ACC112 (cell line): ENCODE results near the gene PCDHA10.
"Not testable (repeated sequence)": the region's sequence is repeated elsewhere in the genome, so short reads cannot be mapped to it uniquely, and the experiment has no call there.

ENCODE experiments used
- H2AFZ ChIP-seq: fragments of 200-600 bp; sonication (generic); one replicate; pipeline ENCODE4 v1.6.0; 2017; ENCODE audit warnings: antibody characterized with exemption, low read length; ENCODE audit not compliant: unreplicated experiment
- H3K27ac ChIP-seq: fragments of 200-600 bp; sonication (generic); 2 replicates; pipeline ENCODE4 v1.5.1; 2014; ENCODE audit warnings: low read depth, mild to moderate bottlenecking, antibody characterized with exemption, low read length, moderate library complexity
- H3K27me3 ChIP-seq: fragments of 200-600 bp; sonication (generic); 2 replicates; pipeline ENCODE4 v1.6.1; 2014; ENCODE audit warnings: mild to moderate bottlenecking, antibody characterized with exemption, low read length, moderate library complexity, mixed read lengths; ENCODE audit not compliant: insufficient read depth
- H3K36me3 ChIP-seq: fragments of 200-600 bp; sonication (generic); 2 replicates; pipeline ENCODE4 v1.6.1; 2016; ENCODE audit warnings: mild to moderate bottlenecking, antibody characterized with exemption, low read length, moderate library complexity, mixed read lengths; ENCODE audit not compliant: insufficient read depth
- H3K4me1 ChIP-seq: fragments of 200-600 bp; sonication (generic); one replicate; pipeline ENCODE4 v1.6.1; 2016; ENCODE audit warnings: low read length, mixed read lengths; ENCODE audit not compliant: insufficient read depth, unreplicated experiment, control insufficient read depth
- H3K4me3 ChIP-seq: fragments of 200-600 bp; sonication (generic); 2 replicates; pipeline ENCODE4 v1.5.1; 2014; ENCODE audit warnings: mild to moderate bottlenecking, low read depth, low read length
- H3K79me2 ChIP-seq: fragments of 200-600 bp; sonication (generic); one replicate; pipeline ENCODE4 v1.6.0; 2016; ENCODE audit warnings: low read length; ENCODE audit not compliant: control insufficient read depth, unreplicated experiment, insufficient read depth

Gene PCDHA10

DNA sequence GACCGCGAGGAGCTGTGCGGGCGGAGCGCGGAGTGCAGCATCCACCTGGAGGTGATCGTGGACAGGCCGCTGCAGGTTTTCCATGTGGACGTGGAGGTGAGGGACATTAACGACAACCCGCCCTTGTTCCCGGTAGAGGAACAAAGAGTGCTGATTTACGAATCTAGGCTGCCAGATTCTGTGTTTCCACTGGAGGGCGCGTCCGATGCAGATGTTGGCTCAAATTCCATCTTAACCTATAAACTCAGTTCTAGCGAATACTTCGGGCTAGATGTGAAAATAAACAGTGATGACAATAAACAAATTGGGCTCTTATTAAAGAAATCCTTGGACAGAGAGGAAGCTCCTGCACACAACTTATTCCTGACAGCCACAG is 27.3 kb upstream of the PCDHA10 start:
- no peaks in the 10 kb centered on the region; the same call in 1 of the 2 replicates for H3K27me3 ChIP-seq
- H3K27ac ChIP-seq, result no peak overlapping the region
- no peak overlapping the region for H3K4me3 ChIP-seq
- H2AFZ ChIP-seq, result no peak overlapping the region
- H3K36me3 ChIP-seq, result no peaks in the 10 kb centered on the region
- no peaks in the 10 kb centered on the region for H3K4me1 ChIP-seq
- H3K79me2 ChIP-seq, result no peaks in the 10 kb centered on the region

DNA sequence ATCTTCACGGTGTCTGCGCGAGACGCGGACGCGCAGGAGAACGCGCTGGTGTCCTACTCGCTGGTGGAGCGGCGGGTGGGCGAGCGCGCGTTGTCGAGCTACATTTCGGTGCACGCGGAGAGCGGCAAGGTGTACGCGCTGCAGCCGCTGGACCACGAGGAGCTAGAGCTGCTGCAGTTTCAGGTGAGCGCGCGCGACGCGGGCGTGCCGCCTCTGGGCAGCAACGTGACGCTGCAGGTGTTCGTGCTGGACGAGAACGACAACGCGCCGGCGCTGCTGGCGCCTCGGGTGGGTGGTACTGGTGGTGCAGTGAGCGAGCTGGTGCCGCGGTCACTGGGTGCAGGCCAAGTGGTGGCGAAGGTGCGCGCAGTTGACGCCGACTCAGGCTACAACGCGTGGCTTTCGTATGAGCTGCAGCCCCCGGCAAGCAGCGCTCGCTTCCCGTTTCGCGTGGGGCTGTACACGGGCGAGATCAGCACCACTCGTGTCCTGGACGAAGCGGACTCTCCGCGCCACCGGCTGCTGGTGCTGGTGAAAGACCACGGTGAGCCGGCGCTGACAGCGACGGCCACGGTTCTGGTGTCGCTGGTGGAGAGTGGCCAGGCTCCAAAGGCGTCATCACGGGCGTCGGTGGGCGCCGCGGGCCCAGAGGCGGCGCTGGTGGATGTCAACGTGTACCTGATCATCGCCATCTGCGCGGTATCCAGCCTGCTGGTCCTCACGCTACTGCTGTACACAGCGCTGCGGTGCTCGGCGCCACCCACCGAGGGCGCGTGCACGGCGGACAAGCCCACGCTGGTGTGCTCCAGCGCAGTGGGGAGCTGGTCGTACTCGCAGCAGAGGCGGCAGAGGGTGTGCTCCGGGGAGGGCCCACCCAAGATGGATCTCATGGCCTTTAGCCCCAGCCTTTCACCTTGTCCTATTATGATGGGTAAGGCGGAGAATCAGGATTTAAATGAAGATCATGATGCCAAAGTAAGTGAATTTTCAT is 25.9 kb upstream of the PCDHA10 start:
- not testable (repeated sequence) for H2AFZ ChIP-seq, H3K79me2 ChIP-seq, H3K36me3 ChIP-seq, H3K27me3 ChIP-seq, H3K4me1 ChIP-seq, H3K4me3 ChIP-seq, H3K27ac ChIP-seq

DNA sequence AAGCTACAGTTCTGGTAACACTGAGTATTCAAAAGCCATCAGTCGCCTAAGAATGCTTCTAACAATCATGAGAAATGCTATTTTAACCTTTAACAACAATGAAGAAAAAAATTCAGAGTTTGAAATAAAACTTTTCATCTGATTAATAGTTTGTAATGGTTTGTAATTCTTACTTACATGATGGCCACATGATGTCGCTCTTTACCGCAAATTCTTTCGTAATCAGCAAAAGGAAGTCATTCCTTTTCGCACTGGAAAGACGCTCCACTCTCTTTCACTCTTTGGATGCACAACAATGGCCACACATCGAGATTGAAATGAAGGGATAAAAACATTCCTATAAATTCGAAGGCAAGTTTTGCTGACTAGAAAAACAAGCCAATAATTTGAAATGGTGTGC is 21.7 kb upstream of the PCDHA10 start, which contains the start of gene PCDHA7:
Gene PCDHA7 (plus strand): TSS at position 277 of the 400 bp plus-strand sequence. CDS start 115 bp downstream, at position 392.
- H3K4me3 ChIP-seq, result no peak within 1 kb of the TSS; the same call in 1 of the 2 replicates
- H3K79me2 ChIP-seq, result no peaks in the 10 kb centered on the region
- H3K36me3 ChIP-seq, result no peaks in the 10 kb centered on the region
- H3K27me3 ChIP-seq, result no peaks in the 10 kb centered on the region
- no peaks in the 10 kb centered on the region for H3K4me1 ChIP-seq
- no peak within 1 kb of the TSS for H2AFZ ChIP-seq
- no peak within 1 kb of the TSS for H3K27ac ChIP-seq

DNA sequence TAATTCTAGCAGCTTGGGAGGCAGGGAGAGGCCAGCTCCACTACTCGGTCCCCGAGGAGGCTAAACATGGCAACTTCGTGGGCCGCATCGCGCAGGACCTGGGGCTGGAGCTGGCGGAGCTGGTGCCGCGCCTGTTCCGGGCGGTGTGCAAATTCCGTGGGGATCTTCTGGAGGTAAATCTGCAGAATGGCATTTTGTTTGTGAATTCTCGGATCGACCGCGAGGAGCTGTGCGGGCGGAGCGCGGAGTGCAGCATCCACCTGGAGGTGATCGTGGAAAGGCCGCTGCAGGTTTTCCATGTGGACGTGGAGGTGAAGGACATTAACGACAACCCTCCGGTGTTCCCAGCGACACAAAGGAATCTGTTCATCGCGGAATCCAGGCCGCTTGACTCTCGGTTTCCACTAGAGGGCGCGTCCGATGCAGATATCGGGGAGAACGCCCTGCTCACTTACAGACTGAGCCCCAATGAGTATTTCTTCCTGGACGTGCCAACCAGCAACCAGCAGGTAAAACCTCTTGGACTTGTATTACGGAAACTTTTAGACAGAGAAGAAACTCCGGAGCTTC is 21.2 kb upstream of the PCDHA10 start:
- H3K4me1 ChIP-seq, H2AFZ ChIP-seq, H3K79me2 ChIP-seq, H3K4me3 ChIP-seq, H3K27me3 ChIP-seq, H3K27ac ChIP-seq, H3K36me3 ChIP-seq: not testable (repeated sequence)

DNA sequence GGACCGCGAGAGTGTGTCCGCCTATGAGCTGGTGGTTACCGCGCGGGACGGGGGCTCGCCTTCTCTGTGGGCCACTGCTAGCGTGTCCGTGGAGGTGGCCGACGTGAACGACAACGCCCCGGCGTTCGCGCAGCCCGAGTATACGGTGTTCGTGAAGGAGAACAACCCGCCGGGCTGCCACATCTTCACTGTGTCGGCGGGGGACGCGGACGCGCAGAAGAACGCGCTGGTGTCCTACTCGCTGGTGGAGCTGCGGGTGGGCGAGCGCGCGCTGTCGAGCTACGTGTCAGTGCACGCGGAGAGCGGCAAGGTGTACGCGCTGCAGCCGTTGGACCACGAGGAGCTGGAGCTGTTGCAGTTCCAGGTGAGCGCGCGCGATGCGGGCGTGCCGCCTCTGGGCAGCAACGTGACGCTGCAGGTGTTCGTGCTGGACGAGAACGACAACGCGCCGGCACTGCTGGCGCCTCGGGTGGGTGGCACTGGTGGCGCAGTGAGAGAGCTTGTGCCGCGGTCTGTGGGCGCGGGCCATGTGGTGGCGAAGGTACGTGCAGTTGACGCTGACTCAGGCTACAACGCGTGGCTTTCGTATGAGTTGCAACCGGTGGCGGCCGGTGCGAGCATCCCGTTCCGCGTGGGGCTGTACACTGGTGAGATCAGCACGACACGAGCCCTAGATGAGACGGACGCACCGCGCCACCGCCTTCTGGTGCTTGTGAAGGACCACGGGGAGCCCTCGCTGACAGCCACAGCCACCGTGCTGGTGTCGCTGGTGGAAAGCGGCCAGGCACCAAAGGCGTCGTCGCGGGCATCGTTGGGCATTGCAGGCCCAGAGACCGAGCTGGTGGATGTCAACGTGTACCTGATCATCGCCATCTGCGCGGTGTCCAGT is 19.8 kb upstream of the PCDHA10 start:
- H3K4me1 ChIP-seq, result no peaks in the 10 kb centered on the region
- H3K27me3 ChIP-seq, result no peaks in the 10 kb centered on the region
- no peak overlapping the region for H3K4me3 ChIP-seq
- H2AFZ ChIP-seq, result no peak overlapping the region
- no peaks in the 10 kb centered on the region for H3K79me2 ChIP-seq
- no peaks in the 10 kb centered on the region for H3K36me3 ChIP-seq
- no peak overlapping the region for H3K27ac ChIP-seq

DNA sequence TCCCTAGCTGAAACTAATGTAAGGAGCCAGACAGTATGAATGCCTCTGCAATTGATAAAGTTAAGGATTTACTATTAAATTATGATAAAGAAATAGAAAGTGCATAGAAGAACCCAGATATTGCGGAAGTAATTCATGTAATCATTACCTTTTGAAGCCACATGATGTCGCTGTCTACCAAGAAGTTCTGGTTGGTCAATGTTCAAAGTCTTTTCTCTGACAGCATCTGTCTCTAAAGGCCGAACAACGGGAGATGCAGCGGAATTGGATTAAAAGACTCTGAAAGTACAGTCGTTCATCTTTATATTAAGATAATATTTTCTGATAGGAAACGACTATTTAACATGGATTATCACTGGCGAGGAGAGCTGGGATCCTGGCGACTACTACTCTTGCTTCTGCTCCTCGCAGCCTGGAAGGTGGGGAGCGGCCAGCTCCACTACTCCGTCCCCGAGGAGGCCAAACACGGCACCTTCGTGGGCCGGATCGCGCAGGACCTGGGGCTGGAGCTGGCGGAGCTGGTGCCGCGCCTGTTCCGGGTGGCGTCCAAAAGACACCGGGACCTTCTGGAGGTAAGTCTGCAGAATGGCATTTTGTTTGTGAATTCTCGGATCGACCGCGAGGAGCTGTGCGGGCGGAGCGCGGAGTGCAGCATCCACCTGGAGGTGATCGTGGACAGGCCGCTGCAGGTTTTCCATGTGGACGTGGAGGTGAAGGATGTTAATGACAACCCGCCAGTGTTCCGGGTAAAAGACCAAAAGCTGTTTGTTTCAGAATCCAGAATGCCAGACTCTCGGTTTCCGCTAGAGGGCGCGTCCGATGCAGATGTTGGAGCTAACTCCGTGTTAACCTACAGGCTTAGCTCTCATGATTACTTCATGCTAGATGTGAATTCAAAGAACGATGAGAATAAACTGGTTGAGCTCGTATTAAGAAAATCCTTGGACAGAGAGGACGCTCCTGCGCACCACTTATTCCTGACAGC is 14.4 kb upstream of the PCDHA10 start, which contains the start of gene PCDHA8:
Gene PCDHA8 (plus strand): TSS at position 210 of the 985 bp plus-strand sequence. CDS start 135 bp downstream, at position 345.
- Histone ChIP-seq H2AFZ (no peak within 1 kb of the TSS), H3K4me1 (no peaks in the 10 kb centered on the region), H3K79me2 (no peaks in the 10 kb centered on the region), H3K27me3 (no peaks in the 10 kb centered on the region), H3K36me3 (no peaks in the 10 kb centered on the region), H3K27ac (no peak within 1 kb of the TSS), H3K4me3 (peak within 1 kb of the TSS; percentile 35)

DNA sequence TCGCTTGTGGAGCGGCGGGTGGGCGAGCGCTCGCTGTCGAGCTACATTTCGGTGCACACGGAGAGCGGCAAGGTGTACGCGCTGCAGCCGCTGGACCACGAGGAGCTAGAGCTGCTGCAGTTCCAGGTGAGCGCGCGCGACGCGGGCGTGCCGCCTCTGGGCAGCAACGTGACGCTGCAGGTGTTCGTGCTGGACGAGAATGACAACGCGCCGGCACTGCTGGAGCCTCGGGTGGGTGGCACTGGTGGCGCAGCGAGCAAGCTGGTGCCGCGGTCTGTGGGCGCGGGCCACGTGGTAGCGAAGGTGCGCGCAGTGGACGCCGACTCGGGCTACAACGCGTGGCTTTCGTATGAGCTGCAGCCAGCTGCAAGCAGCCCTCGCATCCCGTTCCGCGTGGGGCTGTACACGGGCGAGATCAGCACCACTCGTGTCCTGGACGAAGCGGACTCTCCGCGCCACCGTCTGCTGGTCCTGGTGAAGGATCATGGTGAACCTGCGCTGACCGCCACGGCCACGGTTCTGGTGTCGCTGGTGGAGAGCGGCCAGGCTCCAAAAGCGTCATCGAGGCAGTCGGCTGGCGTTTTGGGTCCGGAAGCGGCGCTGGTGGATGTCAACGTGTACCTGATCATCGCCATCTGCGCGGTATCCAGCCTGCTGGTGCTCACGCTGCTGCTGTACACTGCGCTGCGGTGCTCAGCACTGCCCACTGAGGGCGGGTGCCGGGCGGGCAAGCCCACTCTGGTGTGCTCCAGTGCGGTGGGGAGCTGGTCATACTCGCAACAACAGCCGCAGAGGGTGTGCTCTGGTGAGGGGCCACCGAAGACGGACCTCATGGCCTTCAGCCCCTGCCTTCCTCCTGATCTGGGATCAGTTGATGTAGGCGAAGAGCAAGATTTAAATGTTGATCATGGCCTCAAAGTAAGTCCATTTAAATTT is 12.6 kb upstream of the PCDHA10 start:
- Histone ChIP-seq H3K4me3 (no peak overlapping the region), H3K4me1 (no peaks in the 10 kb centered on the region), H3K27ac (no peak overlapping the region), H3K36me3 (no peaks in the 10 kb centered on the region), H3K27me3 (no peaks in the 10 kb centered on the region), H2AFZ (no peak overlapping the region), H3K79me2 (no peaks in the 10 kb centered on the region)

DNA sequence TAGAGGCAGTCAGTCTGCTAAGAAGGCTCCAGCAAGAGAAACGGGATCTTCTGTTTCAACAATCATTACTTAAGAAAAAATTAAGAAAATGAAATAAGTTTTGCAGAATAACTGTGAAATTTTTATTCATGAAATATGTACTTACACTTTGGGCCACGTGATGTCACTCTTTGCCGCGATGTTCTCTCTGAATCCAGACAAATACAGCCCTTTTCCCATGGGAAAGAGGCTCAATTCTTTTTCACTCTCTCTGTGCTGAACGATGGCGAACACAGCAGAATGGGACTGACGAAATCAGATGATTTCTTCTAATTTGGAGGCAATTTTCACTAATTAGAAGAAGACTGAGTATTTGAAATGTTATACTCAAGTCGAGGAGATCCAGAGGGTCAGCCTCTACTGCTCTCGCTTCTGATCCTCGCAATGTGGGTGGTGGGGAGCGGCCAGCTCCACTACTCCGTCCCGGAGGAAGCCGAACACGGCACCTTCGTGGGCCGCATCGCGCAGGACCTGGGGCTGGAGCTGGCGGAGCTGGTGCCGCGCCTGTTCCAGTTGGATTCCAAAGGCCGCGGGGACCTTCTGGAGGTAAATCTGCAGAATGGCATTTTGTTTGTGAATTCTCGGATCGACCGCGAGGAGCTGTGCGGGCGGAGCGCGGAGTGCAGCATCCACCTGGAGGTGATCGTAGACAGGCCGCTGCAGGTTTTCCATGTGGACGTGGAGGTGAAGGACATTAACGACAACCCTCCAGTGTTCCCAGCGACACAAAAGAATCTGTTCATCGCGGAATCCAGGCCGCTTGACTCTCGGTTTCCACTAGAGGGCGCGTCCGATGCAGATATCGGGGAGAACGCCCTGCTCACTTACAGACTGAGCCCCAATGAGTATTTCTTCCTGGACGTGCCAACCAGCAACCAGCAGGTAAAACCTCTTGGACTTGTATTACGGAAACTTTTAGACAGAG is 7.3 kb upstream of the PCDHA10 start, which contains the start of gene PCDHA9:
Gene PCDHA9 (plus strand): TSS at position 244 of the 964 bp plus-strand sequence. CDS start 114 bp downstream, at position 358.
- not testable (repeated sequence) for H3K4me3 ChIP-seq, H3K79me2 ChIP-seq, H3K36me3 ChIP-seq, H3K4me1 ChIP-seq, H2AFZ ChIP-seq, H3K27ac ChIP-seq, H3K27me3 ChIP-seq
